Tibial nerve (tissue), 4 donors: ENCODE data around the gene PTPRO. TPM values are rescaled to one million over a fixed set of nuclear protein-coding genes. Genes with fewer than 3 reads are reported as not detected.
"Not testable (repeated sequence)": the region's sequence is repeated elsewhere in the genome, so short reads cannot be mapped to it uniquely, and the experiment has no call there.

Experiments used
- DNase-seq, 2 donors: peaks; one replicate each; pipeline ENCODE4 v3.0.0-alpha.2; 2019; ENCODE audit warnings: low spot score in 2 of 2
- H3K27ac ChIP-seq, 4 donors: fragments of 200-600 bp; sonication (generic) in 3 of 4; one replicate each; pipeline ENCODE4 v1.5.1; 2017 to 2019; ENCODE audit warnings: mild to moderate bottlenecking in 1 of 4
- H3K27me3 ChIP-seq, 2 donors: fragments of 200-600 bp; sonication (generic) in 1 of 2; one replicate each; pipeline versions ENCODE4 v1.5.1 to v1.6.0; 2017 to 2019
- H3K36me3 ChIP-seq, 3 donors: fragments of 200-600 bp; sonication (generic); one replicate each; pipeline ENCODE4 v1.5.1; 2018 to 2019
- H3K4me1 ChIP-seq, 4 donors: fragments of 200-600 bp; sonication (generic) in 3 of 4; one replicate each; pipeline ENCODE4 v1.5.1; 2017 to 2019
- H3K4me3 ChIP-seq, 4 donors: fragments of 200-600 bp; sonication (generic) in 3 of 4; one replicate each; pipeline ENCODE4 v1.5.1; 2017 to 2019; ENCODE audit warnings: mild to moderate bottlenecking in 1 of 4, moderate library complexity in 1 of 4
- H3K9me3 ChIP-seq, 4 donors: fragments of 200-600 bp; sonication (generic) in 3 of 4; one replicate each; pipeline ENCODE4 v1.5.1; 2017 to 2019
- CTCF ChIP-seq, 5 experiments: fragments of 200-600 bp in 3 of 5; fragments of 450-650 bp in 2 of 5; sonication (generic) in 3 of 5; IDR thresholded peaks; one replicate each; pipeline ENCODE4 v1.5.1; 2016 to 2019; ENCODE audit warnings: antibody characterized with exemption in 5 of 5, mild to moderate bottlenecking in 3 of 5, moderate library complexity in 2 of 5
- EP300 ChIP-seq, 2 donors: sonication (generic); formaldehyde crosslinking; IDR thresholded peaks; one replicate each; pipeline ENCODE4 v1.6.1; 2017; ENCODE audit warnings: antibody characterized with exemption in 2 of 2, mild to moderate bottlenecking in 1 of 2
- POLR2A ChIP-seq, 2 donors: fragments of 450-650 bp; IDR thresholded peaks; one replicate each; pipeline ENCODE4 v1.6.1; 2017; ENCODE audit warnings: antibody characterized with exemption in 2 of 2, mild to moderate bottlenecking in 2 of 2, moderate library complexity in 2 of 2
- WGBS, 2 donors: methylation state at CpG; one replicate each; pipeline ENCODE4 v1.1.5; 2018; 5-methylcytosine and 5-hydroxymethylcytosine counted together
- total RNA-seq, 4 donors: library from RNA; depleted of rRNA; stranded (reverse); fragments of >200 nt; gene quantifications; one replicate each; pipeline ENCODE4 v1.1.0, GENCODE V29; 2016

Gene PTPRO
- total RNA-seq, 4 donors from 2014 or later = 1.3 to 5.1 (median 2.0) TPM

GRCh38 chr12:15603474-15604085 is 281.3 kb downstream of the PTPRO start:
- no peak for TF ChIP-seq EP300 (IDR thresholded peaks at IDR 0.05)
- TF ChIP-seq CTCF (IDR thresholded peaks at IDR 0.05) = no peak
- no peak for TF ChIP-seq POLR2A (IDR thresholded peaks at IDR 0.05)
- Histone ChIP-seq H3K4me1 (peaks cover 0 to 14% (median 0%) of the 10 kb centered on the region in 4 donors), H3K36me3 (no peaks in the 10 kb centered on the region), H3K9me3 (no peaks in the 10 kb centered on the region), H3K4me3 (no peak overlapping the region), H3K27me3 (no peaks in the 10 kb centered on the region), H3K27ac (no peak overlapping the region)
- WGBS, 2 donors = 85 to 90% methylated on average over 4 of the region's 4 CpGs
- no peak for DNase-seq

GRCh38 chr12:15605881-15606590 is 283.7 kb downstream of the PTPRO start:
- Histone ChIP-seq H3K27me3 (no peaks in the 10 kb centered on the region), H3K4me3 (no peak overlapping the region), H3K9me3 (no peaks in the 10 kb centered on the region), H3K4me1 (no peaks in the 10 kb centered on the region), H3K36me3 (no peaks in the 10 kb centered on the region), H3K27ac (no peak overlapping the region)
- TF ChIP-seq POLR2A (IDR thresholded peaks at IDR 0.05) = no peak
- TF ChIP-seq EP300 (IDR thresholded peaks at IDR 0.05) = no peak
- no peak for TF ChIP-seq CTCF (IDR thresholded peaks at IDR 0.05)
- no peak for DNase-seq
- 87% methylated on average over 10 of the region's 10 CpGs for WGBS, 2 donors

- DNase-seq = no peak
- WGBS, 2 donors = 36 to 38% methylated on average over 1 of the region's 1 CpG
- TF ChIP-seq EP300 (IDR thresholded peaks at IDR 0.05) (no peak), CTCF (IDR thresholded peaks at IDR 0.05) (no peak), POLR2A (IDR thresholded peaks at IDR 0.05) (no peak)
Measured at GRCh38 chr12:15608406-15608805, 286.1 kb downstream of the PTPRO start.

GRCh38 chr12:15608941-15609340 is 286.6 kb downstream of the PTPRO start:
- 78 to 83% methylated on average over 1 of the region's 1 CpG for WGBS, 2 donors
- peaks cover 0 to 19% (median 0%) of the 10 kb centered on the region in 4 donors for H3K9me3 ChIP-seq
- TF ChIP-seq EP300 (IDR thresholded peaks at IDR 0.05) (no peak), POLR2A (IDR thresholded peaks at IDR 0.05) (no peak), CTCF (IDR thresholded peaks at IDR 0.05) (no peak)

More at GRCh38 chr12:15608406-15608805, 286.1 kb downstream of the PTPRO start:
- Histone ChIP-seq H3K27me3 (no peaks in the 10 kb centered on the region), H3K4me1 (no peaks in the 10 kb centered on the region), H3K36me3 (no peaks in the 10 kb centered on the region), H3K4me3 (no peak overlapping the region), H3K9me3 (peaks cover 0 to 13% (median 0%) of the 10 kb centered on the region in 4 donors), H3K27ac (no peak overlapping the region)

GRCh38 chr12:15613981-15614380 is 291.7 kb downstream of the PTPRO start:
- Histone ChIP-seq H3K9me3 (peaks cover 0 to 24% (median 0%) of the 10 kb centered on the region in 4 donors), H3K36me3 (peaks cover 0 to 11% (median 0%) of the 10 kb centered on the region in 3 donors), H3K27ac (no peak overlapping the region), H3K27me3 (no peaks in the 10 kb centered on the region), H3K4me3 (no peak overlapping the region), H3K4me1 (no peaks in the 10 kb centered on the region)
- no peak for DNase-seq
- WGBS, 2 donors = 58 to 78% methylated on average over 1 of the region's 1 CpG
- TF ChIP-seq EP300 (IDR thresholded peaks at IDR 0.05) (no peak), CTCF (IDR thresholded peaks at IDR 0.05) (no peak), POLR2A (IDR thresholded peaks at IDR 0.05) (no peak)

More at GRCh38 chr12:15608941-15609340, 286.6 kb downstream of the PTPRO start:
- no peaks in the 10 kb centered on the region for H3K4me1 ChIP-seq
- no peak for DNase-seq
- no peak overlapping the region for H3K27ac ChIP-seq
- H3K36me3 ChIP-seq = no peaks in the 10 kb centered on the region
- H3K4me3 ChIP-seq = no peak overlapping the region
- H3K27me3 ChIP-seq = no peaks in the 10 kb centered on the region

- DNase-seq, H3K4me3 ChIP-seq, H3K4me1 ChIP-seq, H3K27me3 ChIP-seq, H3K27ac ChIP-seq: not testable (repeated sequence)
- 94% methylated on average over 8 of the region's 8 CpGs for WGBS, 2 donors
- H3K36me3 ChIP-seq = peaks cover 0 to 20% (median 0%) of the 10 kb centered on the region in 3 donors
- peaks cover 0 to 24% (median 0%) of the 10 kb centered on the region in 4 donors for H3K9me3 ChIP-seq
Measured at GRCh38 chr12:15616495-15616894, 294.2 kb downstream of the PTPRO start.
